ENCODE measurements around the gene KMT2D. TPM values are rescaled to one million over a fixed set of nuclear protein-coding genes. Genes with fewer than 3 reads are reported as not detected.

Gene KMT2D
- total and polyA plus RNA-seq, 8 donors = 3.2 to 220 (median 82.3) TPM

GRCh38 chr12:49052451-49053208 lies 8.0 kb downstream of the KMT2D start:
- H3K4me3 ChIP-seq = no peak overlapping the region
- 82 to 88% (median 87%) methylated on average over 16 of the region's 16 CpGs for WGBS, 5 donors
- H3K27me3 ChIP-seq = no peaks in the 10 kb centered on the region
- no peak overlapping the region for H3K27ac ChIP-seq
- TF ChIP-seq POLR2AphosphoS5 (IDR thresholded peaks at IDR 0.05) = no peak
- no peak for TF ChIP-seq EP300 (IDR thresholded peaks at IDR 0.05)
- TF ChIP-seq CTCF (IDR thresholded peaks at IDR 0.05) = no peak
- TF ChIP-seq POLR2A (IDR thresholded peaks at IDR 0.05) = no peak
- peaks cover 28 to 39% (median 34%) of the 10 kb centered on the region in 4 donors for H3K4me1 ChIP-seq
- DNase-seq = no peak
- peaks cover 75 to 77% (median 76%) of the 10 kb centered on the region in 4 donors for H3K36me3 ChIP-seq
- intact Hi-C loops (cut with DNase I; ENCODE audit: low total_unique reads) = no loop called here
- H3K9me3 ChIP-seq = no peaks in the 10 kb centered on the region

- Histone ChIP-seq H3K4me1 (peaks cover 20 to 32% (median 26%) of the 10 kb centered on the region in 4 donors), H3K36me3 (peaks cover 82 to 84% (median 83%) of the 10 kb centered on the region in 4 donors), H3K9me3 (no peaks in the 10 kb centered on the region), H3K4me3 (no peak overlapping the region), H3K27ac (no peak overlapping the region), H3K27me3 (no peaks in the 10 kb centered on the region)
- DNase-seq = no peak
- TF ChIP-seq EP300 (IDR thresholded peaks at IDR 0.05) (no peak), POLR2AphosphoS5 (IDR thresholded peaks at IDR 0.05) (no peak), POLR2A (IDR thresholded peaks at IDR 0.05) (no peak), CTCF (IDR thresholded peaks at IDR 0.05) (no peak)
- WGBS, 5 donors = 88 to 95% (median 90%) methylated on average over 20 of the region's 20 CpGs
- intact Hi-C loops (cut with DNase I; ENCODE audit: low total_unique reads) = no loop called here
These were observed 8.7 kb downstream of the KMT2D start for GRCh38 chr12:49051777-49052438.

- Histone ChIP-seq H3K27me3 (no peaks in the 10 kb centered on the region), H3K9me3 (no peaks in the 10 kb centered on the region), H3K4me1 (peaks cover 15 to 27% (median 21%) of the 10 kb centered on the region in 4 donors), H3K4me3 (no peak overlapping the region), H3K27ac (no peak overlapping the region), H3K36me3 (peaks cover 88 to 89% (median 89%) of the 10 kb centered on the region in 4 donors)
- TF ChIP-seq CTCF (IDR thresholded peaks at IDR 0.05) (no peak), EP300 (IDR thresholded peaks at IDR 0.05) (no peak), POLR2A (IDR thresholded peaks at IDR 0.05) (no peak), POLR2AphosphoS5 (IDR thresholded peaks at IDR 0.05) (no peak)
- WGBS, 5 donors = 91 to 96% (median 94%) methylated on average over 17 to 18 of the region's 18 CpGs
- DNase-seq = no peak
- intact Hi-C loops (cut with DNase I; ENCODE audit: low total_unique reads) = no loop called here
These were observed 9.2 kb downstream of the KMT2D start for GRCh38 chr12:49051373-49051764.

- no peak for DNase-seq
- intact Hi-C loops (cut with DNase I; ENCODE audit: low total_unique reads) = no loop called here
- Histone ChIP-seq H3K36me3 (peaks cover 94 to 96% (median 95%) of the 10 kb centered on the region in 4 donors), H3K27me3 (no peaks in the 10 kb centered on the region), H3K4me3 (no peak overlapping the region), H3K4me1 (peaks cover 9 to 20% (median 15%) of the 10 kb centered on the region in 4 donors), H3K9me3 (no peaks in the 10 kb centered on the region), H3K27ac (no peak overlapping the region)
- TF ChIP-seq CTCF (IDR thresholded peaks at IDR 0.05) (no peak), EP300 (IDR thresholded peaks at IDR 0.05) (no peak), POLR2AphosphoS5 (IDR thresholded peaks at IDR 0.05) (no peak), POLR2A (IDR thresholded peaks at IDR 0.05) (no peak)
- WGBS, 5 donors = 90 to 95% (median 92%) methylated on average over 13 of the region's 13 CpGs
These were observed 9.9 kb downstream of the KMT2D start for GRCh38 chr12:49050507-49051372.
